ENCODE measurements around the gene TAF7. TPM values are rescaled to one million over a fixed set of nuclear protein-coding genes. Genes with fewer than 3 reads are reported as not detected.
"Not testable (repeated sequence)": the region's sequence is repeated elsewhere in the genome, so short reads cannot be mapped to it uniquely, and the experiment has no call there.

TAF7 gene
- total and polyA plus RNA-seq, 8 donors, result 53.2 to 142 (median 129) TPM

GRCh38 chr5:141338538-141339306, 18.1 kb upstream of the TAF7 start, which contains the start of gene PCDHGA2:
PCDHGA2 (plus strand) TSS chr5:141338760.
- no peak within 1 kb of the TSS for H3K27ac ChIP-seq
- H3K36me3 ChIP-seq, result no peaks in the 10 kb centered on the region
- peaks cover 8 to 83% of the 10 kb centered on the region in 2 donors for H3K27me3 ChIP-seq
- no peak within 1 kb of the TSS for H3K4me3 ChIP-seq
- TF ChIP-seq CTCF (IDR thresholded peaks at IDR 0.05), result no peak
- no peaks in the 10 kb centered on the region for H3K4me1 ChIP-seq
- ATAC-seq (no peak), DNase-seq (peak in 1 of 4 donors; percentile 51)
- intact Hi-C loops (cut with DNase I), result loop anchor here in 1 of 2 donors (10.0 kb wide), 1 partner anchor 216 kb away; no protein-coding TSS in a partner anchor
- peaks cover 0 to 87% of the 10 kb centered on the region in 2 donors for H3K9me3 ChIP-seq

DNA sequence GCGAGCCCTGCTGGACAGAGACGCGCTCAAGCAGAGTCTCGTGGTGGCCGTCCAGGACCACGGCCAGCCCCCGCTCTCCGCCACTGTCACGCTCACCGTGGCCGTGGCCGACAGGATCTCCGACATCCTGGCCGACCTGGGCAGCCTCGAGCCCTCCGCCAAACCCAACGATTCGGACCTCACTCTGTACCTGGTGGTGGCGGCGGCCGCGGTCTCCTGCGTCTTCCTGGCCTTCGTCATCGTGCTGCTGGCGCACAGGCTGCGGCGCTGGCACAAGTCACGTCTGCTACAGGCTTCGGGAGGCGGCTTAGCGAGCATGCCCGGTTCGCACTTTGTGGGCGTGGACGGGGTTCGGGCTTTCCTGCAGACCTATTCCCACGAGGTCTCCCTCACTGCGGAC, 12.0 kb upstream of the TAF7 start:
- Histone ChIP-seq H3K27me3 (peaks cover 21 to 81% of the 10 kb centered on the region in 2 donors), H3K9me3 (peaks cover 0 to 90% of the 10 kb centered on the region in 2 donors)
- not testable (repeated sequence) for DNase-seq, ATAC-seq, H3K36me3 ChIP-seq, H3K27ac ChIP-seq, H3K4me3 ChIP-seq, H3K4me1 ChIP-seq
- intact Hi-C loops (cut with DNase I), result loop anchor here in 1 of 2 donors (10.0 kb wide), 1 partner anchor 222 kb away; no protein-coding TSS in a partner anchor

- intact Hi-C loops (cut with DNase I), result loop anchor here in 1 of 2 donors (10.0 kb wide), 1 partner anchor 224 kb away; no protein-coding TSS in a partner anchor
- TF ChIP-seq CTCF (IDR thresholded peaks at IDR 0.05), result no peak
- H3K27ac ChIP-seq, result no peak within 1 kb of the TSS
- no peaks in the 10 kb centered on the region for H3K36me3 ChIP-seq
- H3K27me3 ChIP-seq, result peaks cover 21 to 81% of the 10 kb centered on the region in 2 donors
- ATAC-seq (no peak), DNase-seq (no peak)
- H3K9me3 ChIP-seq, result peaks cover 0 to 87% of the 10 kb centered on the region in 2 donors
- no peaks in the 10 kb centered on the region for H3K4me1 ChIP-seq
- H3K4me3 ChIP-seq, result no peak within 1 kb of the TSS
Observed at GRCh38 chr5:141330299-141331080, 9.9 kb upstream of the TAF7 start, which contains the start of gene PCDHGA1. PCDHGA1 (plus strand) TSS chr5:141330514.

DNA sequence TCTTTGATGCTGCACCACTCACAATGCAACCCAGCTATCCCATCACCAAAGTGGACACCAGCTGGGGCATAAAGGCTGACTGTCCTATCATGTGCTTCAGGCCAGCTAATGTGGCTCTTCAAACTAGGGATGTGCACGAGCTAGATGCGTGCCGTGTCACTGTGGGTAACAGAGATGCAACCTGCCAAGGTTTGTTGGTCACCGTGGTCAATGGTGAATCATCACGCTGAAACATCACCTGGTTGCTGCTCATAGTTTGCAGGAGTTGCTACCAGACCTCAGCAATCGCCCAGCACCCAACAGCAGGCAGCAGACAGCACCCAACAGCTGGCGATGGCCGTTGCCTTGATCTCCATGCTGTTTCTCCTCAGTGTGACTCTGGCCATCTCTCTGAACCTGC, 7.6 kb upstream of the TAF7 start:
- intact Hi-C loops (cut with DNase I), result no loop called here
- no peak for TF ChIP-seq CTCF (IDR thresholded peaks at IDR 0.05)
- ATAC-seq (no peak), DNase-seq (no peak)
- Histone ChIP-seq H3K36me3 (no peaks in the 10 kb centered on the region), H3K4me3 (no peak overlapping the region), H3K27ac (no peak overlapping the region), H3K9me3 (peaks cover 0 to 82% of the 10 kb centered on the region in 2 donors), H3K4me1 (no peaks in the 10 kb centered on the region), H3K27me3 (peaks cover 8 to 58% of the 10 kb centered on the region in 2 donors)

- Histone ChIP-seq H3K27ac (no peak overlapping the region), H3K36me3 (no peaks in the 10 kb centered on the region), H3K4me3 (peak overlapping the region in 1 of 2 donors; percentile 22), H3K4me1 (no peaks in the 10 kb centered on the region), H3K27me3 (peaks cover 3 to 39% of the 10 kb centered on the region in 2 donors), H3K9me3 (peaks cover 0 to 82% of the 10 kb centered on the region in 2 donors)
- TF ChIP-seq CTCF (IDR thresholded peaks at IDR 0.05), result peak; percentile 24 to 38
- DNase-seq, result peak in 3 of 4 donors; percentile 25 to 44 (median 43)
- ATAC-seq, result peak; percentile 86
- intact Hi-C loops (cut with DNase I), result no loop called here
Observed at GRCh38 chr5:141326088-141326854, 5.7 kb upstream of the TAF7 start.

All from left lung (tissue), 10 donors.